GM12875 (cell line): ENCODE results near the gene HOXD9.

ENCODE experiments used
- H3K4me3 ChIP-seq: one replicate; pipeline ENCODE4 v1.5.1; 2011; ENCODE audit warnings: low read depth, low read length, control low read depth
- TF ChIP-seq, protein P1 (sequence below): IDR thresholded peaks from 2 replicates; pipeline ENCODE4 v1.5.1; 2011; ENCODE audit warnings: low read depth, mild to moderate bottlenecking, control low read depth, inconsistent platforms, low read length, moderate library complexity, borderline replicate concordance; ENCODE audit not compliant: insufficient read depth

HOXD9 gene

DNA sequence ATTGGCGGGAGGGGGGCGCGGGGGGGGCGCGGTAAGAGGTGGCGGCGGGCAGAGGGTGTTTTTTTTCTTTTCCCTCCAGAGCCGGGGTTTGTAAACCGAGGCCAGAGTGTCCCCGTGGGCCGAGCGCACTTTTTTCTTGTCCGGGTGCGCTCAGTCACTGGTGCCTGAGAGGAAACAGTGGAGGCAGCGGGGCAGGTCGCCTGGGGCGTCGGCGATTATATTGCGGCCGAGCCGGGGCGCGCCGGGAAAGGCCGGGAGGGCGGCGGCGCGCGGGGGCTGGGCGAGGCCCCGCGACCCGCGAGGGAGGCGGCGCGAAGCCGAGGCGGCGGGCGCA is 7.3 kb downstream of the HOXD9 start:
- TF ChIP-seq, protein P1, sequence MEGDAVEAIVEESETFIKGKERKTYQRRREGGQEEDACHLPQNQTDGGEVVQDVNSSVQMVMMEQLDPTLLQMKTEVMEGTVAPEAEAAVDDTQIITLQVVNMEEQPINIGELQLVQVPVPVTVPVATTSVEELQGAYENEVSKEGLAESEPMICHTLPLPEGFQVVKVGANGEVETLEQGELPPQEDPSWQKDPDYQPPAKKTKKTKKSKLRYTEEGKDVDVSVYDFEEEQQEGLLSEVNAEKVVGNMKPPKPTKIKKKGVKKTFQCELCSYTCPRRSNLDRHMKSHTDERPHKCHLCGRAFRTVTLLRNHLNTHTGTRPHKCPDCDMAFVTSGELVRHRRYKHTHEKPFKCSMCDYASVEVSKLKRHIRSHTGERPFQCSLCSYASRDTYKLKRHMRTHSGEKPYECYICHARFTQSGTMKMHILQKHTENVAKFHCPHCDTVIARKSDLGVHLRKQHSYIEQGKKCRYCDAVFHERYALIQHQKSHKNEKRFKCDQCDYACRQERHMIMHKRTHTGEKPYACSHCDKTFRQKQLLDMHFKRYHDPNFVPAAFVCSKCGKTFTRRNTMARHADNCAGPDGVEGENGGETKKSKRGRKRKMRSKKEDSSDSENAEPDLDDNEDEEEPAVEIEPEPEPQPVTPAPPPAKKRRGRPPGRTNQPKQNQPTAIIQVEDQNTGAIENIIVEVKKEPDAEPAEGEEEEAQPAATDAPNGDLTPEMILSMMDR: no peak
- no peak overlapping the region for H3K4me3 ChIP-seq

DNA sequence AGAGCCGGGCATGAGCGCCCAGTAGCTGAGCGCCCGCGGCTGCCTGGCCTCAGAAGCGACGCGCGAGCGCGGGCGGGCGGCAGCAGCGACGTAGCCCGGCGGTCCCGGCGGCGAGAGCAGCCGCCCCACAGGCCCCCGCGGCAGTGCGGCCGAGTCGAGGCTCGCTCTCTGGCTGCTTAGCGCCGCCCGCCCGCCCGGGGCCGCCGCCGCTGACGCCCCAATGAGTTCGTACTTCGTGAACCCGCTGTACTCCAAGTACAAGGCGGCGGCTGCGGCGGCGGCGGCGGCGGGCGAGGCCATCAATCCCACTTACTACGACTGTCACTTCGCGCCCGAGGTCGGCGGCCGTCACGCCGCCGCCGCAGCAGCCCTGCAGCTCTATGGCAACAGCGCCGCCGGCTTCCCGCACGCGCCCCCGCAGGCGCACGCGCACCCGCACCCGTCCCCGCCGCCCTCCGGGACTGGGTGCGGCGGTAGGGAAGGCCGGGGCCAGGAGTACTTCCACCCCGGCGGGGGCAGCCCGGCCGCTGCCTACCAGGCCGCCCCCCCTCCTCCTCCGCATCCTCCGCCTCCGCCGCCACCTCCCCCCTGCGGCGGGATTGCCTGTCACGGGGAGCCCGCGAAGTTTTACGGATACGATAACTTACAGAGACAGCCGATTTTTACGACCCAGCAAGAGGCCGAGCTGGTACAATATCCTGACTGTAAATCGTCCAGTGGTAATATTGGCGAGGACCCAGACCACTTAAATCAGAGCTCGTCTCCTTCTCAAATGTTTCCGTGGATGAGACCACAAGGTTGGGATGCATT is 7.8 kb downstream of the HOXD9 start:
- H3K4me3 ChIP-seq: no peak overlapping the region
- TF ChIP-seq, protein P1: no peak

DNA sequence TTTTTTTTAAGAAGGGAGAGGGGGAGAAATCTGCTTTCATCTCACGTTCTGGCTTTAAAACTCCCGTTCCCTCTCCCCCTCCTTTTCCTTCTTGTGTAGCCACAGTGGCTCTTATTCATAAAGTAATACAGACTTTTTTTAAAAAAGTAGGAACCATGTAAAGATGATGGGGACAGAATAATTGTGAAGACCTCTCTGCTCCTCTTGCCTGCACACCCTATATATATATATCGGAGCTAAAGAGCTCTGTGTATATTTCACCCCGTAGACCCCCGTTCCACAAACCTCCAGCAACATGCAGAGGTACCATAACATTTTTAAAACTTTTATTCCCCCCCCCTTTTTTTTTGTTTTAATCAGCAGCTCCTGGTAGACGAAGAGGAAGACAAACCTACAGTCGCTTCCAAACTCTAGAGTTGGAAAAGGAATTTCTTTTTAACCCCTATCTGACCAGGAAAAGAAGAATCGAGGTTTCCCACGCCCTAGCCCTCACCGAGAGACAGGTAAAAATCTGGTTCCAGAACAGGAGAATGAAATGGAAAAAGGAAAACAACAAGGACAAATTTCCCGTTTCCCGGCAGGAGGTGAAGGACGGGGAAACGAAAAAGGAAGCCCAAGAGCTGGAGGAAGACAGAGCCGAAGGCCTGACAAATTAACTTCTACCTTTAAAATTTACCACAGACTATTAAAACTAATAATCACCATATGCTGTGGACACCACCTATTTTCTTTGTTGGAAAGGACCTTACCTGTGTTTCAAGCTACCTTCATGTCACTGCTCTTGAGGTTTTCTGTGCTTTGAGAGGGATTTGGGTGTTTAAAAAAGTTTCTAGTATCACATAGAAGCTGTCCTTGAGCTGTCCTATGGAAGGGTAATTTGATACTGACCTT is 8.7 kb downstream of the HOXD9 start:
- TF ChIP-seq, protein P1: no peak

DNA sequence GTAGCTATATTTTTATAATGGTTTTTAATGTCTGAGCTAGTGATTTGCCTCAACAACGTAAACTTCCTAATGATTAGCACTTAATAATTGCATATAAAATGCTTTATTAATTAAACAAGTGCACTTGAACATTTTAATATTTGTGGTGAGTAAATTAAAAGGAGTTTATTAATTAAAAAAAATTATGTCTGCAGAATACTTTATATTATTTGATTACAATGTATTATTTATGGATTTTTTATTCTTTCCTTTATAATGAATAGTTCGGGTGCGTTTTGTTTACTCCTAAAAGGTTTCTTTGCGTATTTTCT is 9.3 kb downstream of the HOXD9 start:
- no peak overlapping the region for H3K4me3 ChIP-seq
- TF ChIP-seq, protein P1: no peak

More for the DNA sequence above, 8.7 kb downstream of the HOXD9 start:
- no peak overlapping the region for H3K4me3 ChIP-seq

DNA sequence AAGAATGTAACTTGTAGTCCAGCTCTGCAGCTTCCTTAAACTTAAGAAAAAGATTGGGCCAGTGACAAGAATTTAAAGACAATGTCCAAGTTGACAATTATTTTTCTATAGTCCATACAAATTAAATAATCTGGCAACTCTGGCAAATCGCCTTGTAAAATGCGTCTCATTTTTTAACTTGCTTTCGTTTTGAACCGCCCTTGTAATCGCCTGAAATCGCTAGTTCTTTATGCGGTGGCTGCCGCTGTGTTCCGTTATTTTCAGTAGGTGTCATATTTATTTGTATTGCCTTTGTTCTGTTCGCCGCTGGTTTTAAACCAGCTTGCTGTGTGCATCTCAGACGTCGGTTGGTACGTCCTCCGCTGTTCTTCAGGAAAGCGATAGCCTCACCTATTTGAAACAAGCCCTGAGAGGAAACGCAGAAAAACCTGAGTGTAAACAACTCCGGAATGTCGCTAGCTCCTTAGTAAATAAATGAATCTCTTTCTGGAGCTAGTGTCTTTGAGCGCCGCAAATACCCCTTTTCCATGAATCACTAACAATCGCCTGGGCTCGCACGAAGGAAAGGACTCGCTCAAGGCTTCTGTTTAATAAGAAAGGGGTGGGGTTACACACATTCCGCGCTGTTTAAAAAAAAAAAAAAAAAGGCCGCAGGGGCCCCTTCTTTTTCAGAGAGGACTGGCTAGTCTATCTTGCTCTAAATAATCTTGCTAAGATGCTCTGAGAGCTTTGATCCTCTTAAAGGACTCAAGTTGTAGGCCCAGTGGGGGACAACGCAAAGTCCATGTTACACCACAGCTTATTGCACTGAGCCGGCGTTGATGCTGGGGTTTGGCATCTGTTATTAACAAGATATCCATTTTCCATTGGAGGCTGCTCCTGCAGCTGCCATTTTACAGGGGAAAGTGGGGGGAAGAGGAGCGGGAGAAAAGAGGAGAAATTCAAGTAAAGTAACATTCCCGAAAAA is 10.0 kb downstream of the HOXD9 start:
- no peak overlapping the region for H3K4me3 ChIP-seq

DNA sequence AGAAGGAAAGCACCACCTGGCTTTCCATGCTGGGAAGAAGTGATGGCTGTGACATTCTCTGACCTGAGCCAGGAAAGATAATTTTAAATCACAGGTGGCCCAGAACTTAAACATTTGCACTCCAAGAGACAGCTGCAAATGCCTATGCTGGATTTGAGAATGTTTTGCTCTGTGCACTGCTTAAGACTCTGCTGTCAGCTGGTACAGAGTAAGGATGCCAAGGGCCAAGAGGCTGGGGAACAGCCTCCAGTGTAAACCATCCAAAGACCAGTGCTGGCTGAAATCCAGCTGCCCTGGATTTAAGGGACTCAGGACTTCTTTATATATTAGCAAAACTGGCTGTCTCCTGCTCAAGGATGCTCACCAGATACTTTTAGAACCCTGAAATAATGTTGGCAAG is 10.9 kb downstream of the HOXD9 start:
- TF ChIP-seq, protein P1: no peak
- no peak overlapping the region for H3K4me3 ChIP-seq

More for the DNA sequence above, 10.0 kb downstream of the HOXD9 start:
- TF ChIP-seq, protein P1: no peak
